ES-I3 (cell line): ENCODE measurements around the gene PLEKHG2.
"Not testable (repeated sequence)": the region's sequence is repeated elsewhere in the genome, so short reads cannot be mapped to it uniquely, and the experiment has no call there.

ENCODE experiments used
- H3K36me3 ChIP-seq: 2 replicates; pipeline ENCODE4 v1.6.1; 2013; ENCODE audit warnings: mild to moderate bottlenecking, low read length, control low read depth, moderate library complexity; ENCODE audit not compliant: insufficient read depth
- H3K4me1 ChIP-seq: 2 replicates; pipeline ENCODE4 v1.6.1; 2013; ENCODE audit warnings: mild to moderate bottlenecking, control low read depth, low read length; ENCODE audit not compliant: insufficient read depth
- H3K9ac ChIP-seq: 2 replicates; pipeline ENCODE4 v1.6.1; 2013; ENCODE audit warnings: low read depth, mild to moderate bottlenecking, low read length, moderate library complexity
- H3K9me3 ChIP-seq: 2 replicates; pipeline ENCODE4 v1.6.1; 2013; ENCODE audit warnings: mild to moderate bottlenecking, low read length, moderate library complexity; ENCODE audit not compliant: control insufficient read depth, insufficient read depth

The PLEKHG2 gene

GRCh38 chr19:39412100-39412866, at the start of gene PLEKHG2:
Gene PLEKHG2 (plus strand): TSS chr19:39412669. CDS start chr19:39414087, 1,418 bp downstream.
- Histone ChIP-seq H3K36me3 (no peaks in the 10 kb centered on the region; the same call in 1 of the 2 replicates), H3K9me3 (no peaks in the 10 kb centered on the region), H3K4me1 (peaks cover 15% of the 10 kb centered on the region), H3K9ac (peak within 1 kb of the TSS; percentile 96)

GRCh38 chr19:39362682-39363657, 49.5 kb upstream of the PLEKHG2 start:
- Histone ChIP-seq H3K9me3 (no peaks in the 10 kb centered on the region), H3K4me1 (no peaks in the 10 kb centered on the region), H3K9ac (no peak overlapping the region), H3K36me3 (peaks cover 12% of the 10 kb centered on the region)

- no peaks in the 10 kb centered on the region for H3K9me3 ChIP-seq
- no peak overlapping the region for H3K9ac ChIP-seq
- H3K36me3 ChIP-seq: peaks cover 12% of the 10 kb centered on the region
- no peaks in the 10 kb centered on the region for H3K4me1 ChIP-seq
These were observed 48.5 kb upstream of the PLEKHG2 start for GRCh38 chr19:39363901-39364457.

- H3K4me1 ChIP-seq: no peaks in the 10 kb centered on the region
- H3K36me3 ChIP-seq: peaks cover 10% of the 10 kb centered on the region
- H3K9me3 ChIP-seq: no peaks in the 10 kb centered on the region
- H3K9ac ChIP-seq: no peak overlapping the region
These were observed 46.9 kb upstream of the PLEKHG2 start for GRCh38 chr19:39365531-39365930.

- Histone ChIP-seq H3K36me3 (peaks cover 8% of the 10 kb centered on the region), H3K4me1 (no peaks in the 10 kb centered on the region), H3K9me3 (no peaks in the 10 kb centered on the region), H3K9ac (no peak overlapping the region)
These were observed 43.3 kb upstream of the PLEKHG2 start for GRCh38 chr19:39369200-39369599.

- peaks cover 8% of the 10 kb centered on the region; the same call in 1 of the 2 replicates for H3K36me3 ChIP-seq
- no peaks in the 10 kb centered on the region for H3K4me1 ChIP-seq
- H3K9ac ChIP-seq: no peak overlapping the region
These were observed 41.7 kb upstream of the PLEKHG2 start for GRCh38 chr19:39370735-39371134.

GRCh38 chr19:39372047-39372802, 40.2 kb upstream of the PLEKHG2 start:
- peaks cover 19% of the 10 kb centered on the region for H3K36me3 ChIP-seq
- no peaks in the 10 kb centered on the region for H3K9me3 ChIP-seq
- no peaks in the 10 kb centered on the region for H3K4me1 ChIP-seq
- H3K9ac ChIP-seq: no peak overlapping the region

More at GRCh38 chr19:39370735-39371134, 41.7 kb upstream of the PLEKHG2 start:
- H3K9me3 ChIP-seq: no peaks in the 10 kb centered on the region

GRCh38 chr19:39372941-39373340, 39.5 kb upstream of the PLEKHG2 start:
- no peak overlapping the region for H3K9ac ChIP-seq
- no peaks in the 10 kb centered on the region for H3K4me1 ChIP-seq
- peaks cover 23% of the 10 kb centered on the region for H3K36me3 ChIP-seq

GRCh38 chr19:39375929-39376328, 36.5 kb upstream of the PLEKHG2 start:
- H3K9ac ChIP-seq: no peak overlapping the region
- H3K4me1 ChIP-seq: no peaks in the 10 kb centered on the region
- H3K36me3 ChIP-seq: peaks cover 24% of the 10 kb centered on the region
- no peaks in the 10 kb centered on the region for H3K9me3 ChIP-seq

More at GRCh38 chr19:39372941-39373340, 39.5 kb upstream of the PLEKHG2 start:
- H3K9me3 ChIP-seq: no peaks in the 10 kb centered on the region

GRCh38 chr19:39377373-39378362, 34.8 kb upstream of the PLEKHG2 start:
- Histone ChIP-seq H3K36me3 (peaks cover 21% of the 10 kb centered on the region), H3K9ac (no peak overlapping the region), H3K4me1 (no peaks in the 10 kb centered on the region), H3K9me3 (no peaks in the 10 kb centered on the region)

- not testable (repeated sequence) for H3K9ac ChIP-seq, H3K4me1 ChIP-seq, H3K9me3 ChIP-seq
- H3K36me3 ChIP-seq: peaks cover 26% of the 10 kb centered on the region
These were observed 33.1 kb upstream of the PLEKHG2 start for GRCh38 chr19:39379366-39379765.

- Histone ChIP-seq H3K36me3 (peaks cover 26% of the 10 kb centered on the region), H3K9me3 (no peaks in the 10 kb centered on the region), H3K9ac (no peak overlapping the region), H3K4me1 (0 out of 2 replicates have a peak, but pooled peaks cover under 1% of the 10 kb centered on the region)
These were observed 32.5 kb upstream of the PLEKHG2 start for GRCh38 chr19:39379865-39380396.
